DND-41 (cell line): Measurements from ENCODE around the gene CEP104.

Source experiments
- ATAC-seq: fragments of 200-7000 bp; cut with Tn5 transposase; 3 replicates; pipeline ENCODE4 v1.9.1; 2021; ENCODE audit warnings: low read depth; ENCODE audit not compliant: insufficient read depth
- DNase-seq: peaks from one replicate; pipeline ENCODE4 v3.0.0-alpha.2; 2020
- H2AFZ ChIP-seq: 2 replicates; pipeline ENCODE4 v1.6.0; 2012; ENCODE audit warnings: low read depth, low read length
- H3K27ac ChIP-seq: 2 replicates; pipeline ENCODE4 v1.5.1; 2012; ENCODE audit warnings: low read length, inconsistent platforms
- H3K27me3 ChIP-seq: fragments of 200-600 bp; sonication (generic); 2 replicates; pipeline ENCODE4 v1.6.0; 2012; ENCODE audit warnings: low read length, mild to moderate bottlenecking, inconsistent platforms; ENCODE audit not compliant: insufficient read depth, poor library complexity
- H3K36me3 ChIP-seq: 2 replicates; pipeline ENCODE4 v1.5.1; 2012; ENCODE audit warnings: low read length, inconsistent platforms; ENCODE audit not compliant: insufficient read depth
- H3K4me1 ChIP-seq: 2 replicates; pipeline ENCODE4 v1.5.1; 2012; ENCODE audit warnings: mild to moderate bottlenecking, low read length; ENCODE audit not compliant: insufficient read depth
- H3K4me2 ChIP-seq: 2 replicates; pipeline ENCODE4 v1.6.0; 2012; ENCODE audit warnings: mild to moderate bottlenecking, moderate library complexity, low read length, inconsistent platforms; ENCODE audit not compliant: insufficient read depth
- H3K4me3 ChIP-seq, 2 experiments: fragments of 200-600 bp in 1 of 2; shearing (Covaris generic) in 1 of 2; 2 replicates each; pipeline ENCODE4 v1.5.1; 2012 to 2016; ENCODE audit warnings: inconsistent platforms in 2 of 2, low read length in 2 of 2, mild to moderate bottlenecking in 2 of 2, low read depth in 1 of 2, moderate library complexity in 1 of 2
- H3K79me2 ChIP-seq: 2 replicates; pipeline ENCODE4 v1.6.0; 2012; ENCODE audit warnings: low read length, inconsistent platforms; ENCODE audit not compliant: insufficient read depth
- H3K9ac ChIP-seq: 2 replicates; pipeline ENCODE4 v1.6.0; 2012; ENCODE audit warnings: low read depth, mild to moderate bottlenecking, inconsistent platforms, low read length, moderate library complexity
- H3K9me3 ChIP-seq: 2 replicates; pipeline ENCODE4 v1.5.1; 2012; ENCODE audit warnings: low read length, moderate library complexity, mild to moderate bottlenecking, inconsistent platforms; ENCODE audit not compliant: insufficient read depth, severe bottlenecking
- H4K20me1 ChIP-seq: 2 replicates; pipeline ENCODE4 v1.6.0; 2012; ENCODE audit warnings: low read length; ENCODE audit not compliant: insufficient read depth
- CTCF ChIP-seq: IDR thresholded peaks from 2 replicates; pipeline ENCODE4 v1.5.1; 2012; ENCODE audit warnings: borderline replicate concordance, low read length, moderate library complexity, mild to moderate bottlenecking; ENCODE audit not compliant: poor library complexity, severe bottlenecking; ENCODE audit errors: extremely low read depth
- EZH2 ChIP-seq: IDR thresholded peaks from 3 replicates; pipeline ENCODE4 v1.6.1; 2012; ENCODE audit warnings: borderline replicate concordance, low read depth, mild to moderate bottlenecking, moderate library complexity, low read length, inconsistent platforms; ENCODE audit not compliant: severe bottlenecking

The CEP104 gene

GRCh38 chr1:3905266-3905952 lies 48.4 kb upstream of the CEP104 start:
- Histone ChIP-seq H3K27ac (no peak overlapping the region), H3K79me2 (no peaks in the 10 kb centered on the region), H3K27me3 (peaks cover under 1% of the 10 kb centered on the region), H4K20me1 (0 out of 2 replicates have a peak, but pooled peaks cover 6% of the 10 kb centered on the region), H2AFZ (no peak overlapping the region), H3K4me1 (peaks cover 43% of the 10 kb centered on the region), H3K36me3 (no peaks in the 10 kb centered on the region), H3K9ac (no peak overlapping the region), H3K9me3 (no peaks in the 10 kb centered on the region), H3K4me3 (no peak overlapping the region), H3K4me2 (no peak overlapping the region)
- ATAC-seq (no peak), DNase-seq (no peak)
- TF ChIP-seq EZH2 (no peak), CTCF (no peak)

GRCh38 chr1:3904843-3905185 lies 47.8 kb upstream of the CEP104 start:
- DNase-seq (no peak), ATAC-seq (no peak)
- no peak overlapping the region for H2AFZ ChIP-seq
- no peaks in the 10 kb centered on the region for H3K27me3 ChIP-seq
- H3K79me2 ChIP-seq = peaks cover 3% of the 10 kb centered on the region
- H4K20me1 ChIP-seq = no peaks in the 10 kb centered on the region
- TF ChIP-seq EZH2 (no peak), CTCF (no peak)
- no peak overlapping the region for H3K4me3 ChIP-seq
- no peak overlapping the region for H3K4me2 ChIP-seq
- H3K36me3 ChIP-seq = peaks cover under 1% of the 10 kb centered on the region; the same call in 1 of the 2 replicates
- no peak overlapping the region for H3K9ac ChIP-seq
- no peak overlapping the region for H3K27ac ChIP-seq
- H3K9me3 ChIP-seq = no peaks in the 10 kb centered on the region
- H3K4me1 ChIP-seq = peaks cover 43% of the 10 kb centered on the region

GRCh38 chr1:3904006-3904842 lies 47.2 kb upstream of the CEP104 start:
- H3K4me2 ChIP-seq = peak overlapping the region; percentile 49
- H3K27ac ChIP-seq = peak overlapping the region; percentile 89
- H3K9ac ChIP-seq = peak overlapping the region; percentile 30
- H3K27me3 ChIP-seq = no peaks in the 10 kb centered on the region
- peaks cover 47% of the 10 kb centered on the region for H3K4me1 ChIP-seq
- H4K20me1 ChIP-seq = peaks cover 3% of the 10 kb centered on the region; the same call in 1 of the 2 replicates
- H3K36me3 ChIP-seq = peaks cover 6% of the 10 kb centered on the region; the same call in 1 of the 2 replicates
- TF ChIP-seq CTCF (no peak), EZH2 (no peak)
- H2AFZ ChIP-seq = no peak overlapping the region; the same call in 1 of the 2 replicates
- H3K9me3 ChIP-seq = no peaks in the 10 kb centered on the region
- DNase-seq = peak; percentile 17
- H3K4me3 ChIP-seq = peak overlapping the region in 1 of 2 experiments; percentile 18; a peak in 1 of 4 replicates
- ATAC-seq = no peak
- H3K79me2 ChIP-seq = peaks cover 8% of the 10 kb centered on the region
